ENCODE results near the gene ZFX.

ZFX gene

GRCh38 chrX:24190500-24191156, 41.1 kb downstream of the ZFX start:
- no peak for TF ChIP-seq JUND (IDR thresholded peaks at IDR 0.05; ENCODE audit: low read depth)
- in situ Hi-C loops (cut with HindIII; ENCODE audit: low pct_unique_long_range_greater_than_20kb, low sequenced_read_pairs), result no loop called here
- DNase-seq (ENCODE audit: low read depth in 1 of 2, low spot score in 1 of 2), result peak in 1 of 2 experiments; percentile 13

GRCh38 chrX:24196509-24196908, 47.0 kb downstream of the ZFX start:
- in situ Hi-C loops (cut with HindIII; ENCODE audit: low pct_unique_long_range_greater_than_20kb, low sequenced_read_pairs), result no loop called here
- no peak for TF ChIP-seq JUND (IDR thresholded peaks at IDR 0.05; ENCODE audit: low read depth)
- no peak for DNase-seq (ENCODE audit: low read depth in 1 of 2, low spot score in 1 of 2)

- no peak for TF ChIP-seq JUND (IDR thresholded peaks at IDR 0.05; ENCODE audit: low read depth)
- no peak for DNase-seq (ENCODE audit: low read depth in 1 of 2, low spot score in 1 of 2)
- in situ Hi-C loops (cut with HindIII; ENCODE audit: low pct_unique_long_range_greater_than_20kb, low sequenced_read_pairs), result no loop called here
Observed at GRCh38 chrX:24198101-24198500, 48.6 kb downstream of the ZFX start.

GRCh38 chrX:24200133-24200532, 50.6 kb downstream of the ZFX start:
- in situ Hi-C loops (cut with HindIII; ENCODE audit: low pct_unique_long_range_greater_than_20kb, low sequenced_read_pairs), result no loop called here

GRCh38 chrX:24201216-24201615, 51.7 kb downstream of the ZFX start:
- DNase-seq (ENCODE audit: low read depth in 1 of 2, low spot score in 1 of 2), result no peak
- no peak for TF ChIP-seq JUND (IDR thresholded peaks at IDR 0.05; ENCODE audit: low read depth)
- in situ Hi-C loops (cut with HindIII; ENCODE audit: low pct_unique_long_range_greater_than_20kb, low sequenced_read_pairs), result no loop called here

More at GRCh38 chrX:24200133-24200532, 50.6 kb downstream of the ZFX start:
- no peak for DNase-seq (ENCODE audit: low read depth in 1 of 2, low spot score in 1 of 2)
- TF ChIP-seq JUND (IDR thresholded peaks at IDR 0.05; ENCODE audit: low read depth), result no peak

GRCh38 chrX:24202465-24203031, 53.0 kb downstream of the ZFX start:
- no peak for TF ChIP-seq JUND (IDR thresholded peaks at IDR 0.05; ENCODE audit: low read depth)
- in situ Hi-C loops (cut with HindIII; ENCODE audit: low pct_unique_long_range_greater_than_20kb, low sequenced_read_pairs), result no loop called here
- DNase-seq (ENCODE audit: low read depth in 1 of 2, low spot score in 1 of 2), result no peak

- no peak for TF ChIP-seq JUND (IDR thresholded peaks at IDR 0.05; ENCODE audit: low read depth)
- no peak for DNase-seq (ENCODE audit: low read depth in 1 of 2, low spot score in 1 of 2)
- in situ Hi-C loops (cut with HindIII; ENCODE audit: low pct_unique_long_range_greater_than_20kb, low sequenced_read_pairs), result no loop called here
Observed at GRCh38 chrX:24203072-24203808, 53.7 kb downstream of the ZFX start.

- in situ Hi-C loops (cut with HindIII; ENCODE audit: low pct_unique_long_range_greater_than_20kb, low sequenced_read_pairs), result no loop called here
- no peak for DNase-seq (ENCODE audit: low read depth in 1 of 2, low spot score in 1 of 2)
- TF ChIP-seq JUND (IDR thresholded peaks at IDR 0.05; ENCODE audit: low read depth), result no peak
Observed at GRCh38 chrX:24204331-24204730, 54.8 kb downstream of the ZFX start.

GRCh38 chrX:24204958-24205357, 55.4 kb downstream of the ZFX start:
- in situ Hi-C loops (cut with HindIII; ENCODE audit: low pct_unique_long_range_greater_than_20kb, low sequenced_read_pairs), result no loop called here
- no peak for DNase-seq (ENCODE audit: low read depth in 1 of 2, low spot score in 1 of 2)
- no peak for TF ChIP-seq JUND (IDR thresholded peaks at IDR 0.05; ENCODE audit: low read depth)

GRCh38 chrX:24207826-24208225, 58.3 kb downstream of the ZFX start:
- in situ Hi-C loops (cut with HindIII; ENCODE audit: low pct_unique_long_range_greater_than_20kb, low sequenced_read_pairs), result no loop called here

GRCh38 chrX:24208496-24209240, 59.1 kb downstream of the ZFX start:
- DNase-seq (ENCODE audit: low read depth in 1 of 2, low spot score in 1 of 2), result no peak
- TF ChIP-seq JUND (IDR thresholded peaks at IDR 0.05; ENCODE audit: low read depth), result no peak
- in situ Hi-C loops (cut with HindIII; ENCODE audit: low pct_unique_long_range_greater_than_20kb, low sequenced_read_pairs), result no loop called here

More at GRCh38 chrX:24207826-24208225, 58.3 kb downstream of the ZFX start:
- no peak for TF ChIP-seq JUND (IDR thresholded peaks at IDR 0.05; ENCODE audit: low read depth)
- no peak for DNase-seq (ENCODE audit: low read depth in 1 of 2, low spot score in 1 of 2)

- in situ Hi-C loops (cut with HindIII; ENCODE audit: low pct_unique_long_range_greater_than_20kb, low sequenced_read_pairs), result no loop called here
- DNase-seq (ENCODE audit: low read depth in 1 of 2, low spot score in 1 of 2), result no peak
- TF ChIP-seq JUND (IDR thresholded peaks at IDR 0.05; ENCODE audit: low read depth), result no peak
Observed at GRCh38 chrX:24210190-24210589, 60.7 kb downstream of the ZFX start.
